Fibroblast of gingiva (primary cell): ENCODE results near the gene SLC25A31.

ENCODE experiments used
- DNase-seq: peaks from one replicate; pipeline ENCODE4 v3.0.0-alpha.2; 2011; ENCODE audit warnings: low read depth

SLC25A31 gene

GRCh38 chr4:127778102-127778501, 47.9 kb downstream of the SLC25A31 start:
- DNase-seq = no peak

- DNase-seq = no peak
These were observed 50.4 kb downstream of the SLC25A31 start for GRCh38 chr4:127780598-127780997.

- peak; percentile 55 for DNase-seq
These were observed 51.3 kb downstream of the SLC25A31 start for GRCh38 chr4:127781300-127782024.

GRCh38 chr4:127782025-127782274, 51.8 kb downstream of the SLC25A31 start:
- peak; percentile 78 for DNase-seq

GRCh38 chr4:127782275-127783025, 52.2 kb downstream of the SLC25A31 start, which contains the start of gene HSPA4L:
HSPA4L (plus strand) TSS chr4:127782322; CDS start chr4:127782551, 229 bp downstream.
- DNase-seq = peak; percentile 61

GRCh38 chr4:127783026-127783769, 53.0 kb downstream of the SLC25A31 start:
- DNase-seq = peak; percentile 72

- no peak for DNase-seq
These were observed 54.0 kb downstream of the SLC25A31 start for GRCh38 chr4:127783955-127784770.

GRCh38 chr4:127788517-127788916, 58.3 kb downstream of the SLC25A31 start:
- DNase-seq = no peak

- DNase-seq = no peak
These were observed 61.2 kb downstream of the SLC25A31 start for GRCh38 chr4:127791391-127791790.

- no peak for DNase-seq
These were observed 63.3 kb downstream of the SLC25A31 start for GRCh38 chr4:127793528-127793927.

- no peak for DNase-seq
These were observed 69.5 kb downstream of the SLC25A31 start for GRCh38 chr4:127799711-127800110.

- DNase-seq = peak; percentile 11
These were observed 79.1 kb downstream of the SLC25A31 start for GRCh38 chr4:127809173-127809800.

GRCh38 chr4:127810551-127810950, 80.4 kb downstream of the SLC25A31 start:
- no peak for DNase-seq

- DNase-seq = no peak
These were observed 92.2 kb downstream of the SLC25A31 start for GRCh38 chr4:127822430-127822829.
